Measurements from ENCODE around the gene ZNF175.

DNA sequence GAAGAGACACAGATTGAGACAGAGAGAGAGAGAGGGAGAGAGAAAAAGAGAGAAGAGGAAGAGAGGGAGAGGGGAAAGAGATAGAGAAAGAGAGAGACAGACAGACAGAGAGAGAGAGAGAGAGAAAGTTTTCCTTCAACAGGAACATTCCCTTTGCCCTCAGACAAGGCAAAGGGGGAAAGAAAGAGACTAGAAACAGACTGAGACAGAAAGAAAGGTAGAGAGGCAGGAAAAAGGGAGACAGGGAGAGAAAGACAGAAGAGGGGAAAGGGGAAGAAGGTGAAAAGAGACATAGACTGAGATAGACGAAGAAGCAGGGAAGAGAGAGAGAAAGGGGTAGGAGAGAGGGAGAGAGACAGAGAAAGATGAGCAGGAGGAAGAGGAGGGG, 18.5 kb upstream of the ZNF175 start:
- TF ChIP-seq, protein P1, sequence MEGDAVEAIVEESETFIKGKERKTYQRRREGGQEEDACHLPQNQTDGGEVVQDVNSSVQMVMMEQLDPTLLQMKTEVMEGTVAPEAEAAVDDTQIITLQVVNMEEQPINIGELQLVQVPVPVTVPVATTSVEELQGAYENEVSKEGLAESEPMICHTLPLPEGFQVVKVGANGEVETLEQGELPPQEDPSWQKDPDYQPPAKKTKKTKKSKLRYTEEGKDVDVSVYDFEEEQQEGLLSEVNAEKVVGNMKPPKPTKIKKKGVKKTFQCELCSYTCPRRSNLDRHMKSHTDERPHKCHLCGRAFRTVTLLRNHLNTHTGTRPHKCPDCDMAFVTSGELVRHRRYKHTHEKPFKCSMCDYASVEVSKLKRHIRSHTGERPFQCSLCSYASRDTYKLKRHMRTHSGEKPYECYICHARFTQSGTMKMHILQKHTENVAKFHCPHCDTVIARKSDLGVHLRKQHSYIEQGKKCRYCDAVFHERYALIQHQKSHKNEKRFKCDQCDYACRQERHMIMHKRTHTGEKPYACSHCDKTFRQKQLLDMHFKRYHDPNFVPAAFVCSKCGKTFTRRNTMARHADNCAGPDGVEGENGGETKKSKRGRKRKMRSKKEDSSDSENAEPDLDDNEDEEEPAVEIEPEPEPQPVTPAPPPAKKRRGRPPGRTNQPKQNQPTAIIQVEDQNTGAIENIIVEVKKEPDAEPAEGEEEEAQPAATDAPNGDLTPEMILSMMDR (optimal IDR thresholded peaks at IDR 0.05 in 1 of 3, IDR thresholded peaks at IDR 0.05 in 1 of 3, conservative IDR thresholded peaks at IDR 0.05 in 1 of 3; ENCODE audit: extremely low read depth in 1 of 3, insufficient read depth in 2 of 3, low read length in 3 of 3): no peak
- no peak for TF ChIP-seq EZH2 (IDR thresholded peaks at IDR 0.05; ENCODE audit: low read length)
